Activated B cell treated with CpG ODN at 0.5 μM for 24 hours (primary cell): ENCODE results near the gene OAT. TPM values are rescaled to one million over a fixed set of nuclear protein-coding genes. Genes with fewer than 3 reads are reported as not detected.

Experiments used
- ATAC-seq: fragments of 200-7000 bp; cut with Tn5 transposase; one replicate; pipeline ENCODE4 v1.10.0; 2021; ENCODE audit warnings: low read depth, mild to moderate bottlenecking, moderate library complexity
- CTCF ChIA-PET: fragments of 350-600 bp; sonication (Branson Sonifier 250); formaldehyde crosslinking; loops from one replicate; lab custom pipeline; 2021; ENCODE audit warnings: antibody characterized with exemption; lab: Charles Lee
- POLR2A ChIA-PET: fragments of 350-600 bp; sonication (Branson Sonifier 250); formaldehyde crosslinking; loops from one replicate; lab custom pipeline; 2021; ENCODE audit warnings: antibody characterized with exemption; lab: Charles Lee
- DNase-seq: peaks from one replicate; pipeline ENCODE4 v3.0.0; 2022
- H3K27ac Mint-ChIP-seq: one replicate; pipeline ENCODE4 v1.8.0; 2020; ENCODE audit warnings: mixed read lengths
- H3K27me3 Mint-ChIP-seq: one replicate; pipeline ENCODE4 v1.8.0; 2021; ENCODE audit warnings: mixed read lengths
- H3K36me3 Mint-ChIP-seq: one replicate; pipeline ENCODE4 v1.8.0; 2021; ENCODE audit warnings: low read depth, mixed read lengths
- H3K4me1 Mint-ChIP-seq: one replicate; pipeline ENCODE4 v1.8.0; 2021; ENCODE audit warnings: mixed read lengths
- H3K4me3 Mint-ChIP-seq: one replicate; pipeline ENCODE4 v1.8.0; 2020; ENCODE audit warnings: mild to moderate bottlenecking, mixed read lengths
- H3K9me3 Mint-ChIP-seq: one replicate; pipeline ENCODE4 v1.8.0; 2020; ENCODE audit warnings: mixed read lengths
- CTCF ChIP-seq: fragments of 200-600 bp; IDR thresholded peaks from one replicate; pipeline ENCODE4 v1.8.0; 2022; ENCODE audit warnings: antibody characterized with exemption, mild to moderate bottlenecking
- intact Hi-C: fragments of 100-400 bp; cut with micrococcal nuclease; formaldehyde crosslinking; loops from one replicate; pipeline ENCODE4 v1.15.1; 2024
- total RNA-seq: library from RNA; stranded (reverse); gene quantifications from 2 replicates; pipeline ENCODE4 v1.2.3, GENCODE V29; 2022

The OAT gene
- total RNA-seq, 1 donor from 2014 or later: 20.1 TPM

DNA sequence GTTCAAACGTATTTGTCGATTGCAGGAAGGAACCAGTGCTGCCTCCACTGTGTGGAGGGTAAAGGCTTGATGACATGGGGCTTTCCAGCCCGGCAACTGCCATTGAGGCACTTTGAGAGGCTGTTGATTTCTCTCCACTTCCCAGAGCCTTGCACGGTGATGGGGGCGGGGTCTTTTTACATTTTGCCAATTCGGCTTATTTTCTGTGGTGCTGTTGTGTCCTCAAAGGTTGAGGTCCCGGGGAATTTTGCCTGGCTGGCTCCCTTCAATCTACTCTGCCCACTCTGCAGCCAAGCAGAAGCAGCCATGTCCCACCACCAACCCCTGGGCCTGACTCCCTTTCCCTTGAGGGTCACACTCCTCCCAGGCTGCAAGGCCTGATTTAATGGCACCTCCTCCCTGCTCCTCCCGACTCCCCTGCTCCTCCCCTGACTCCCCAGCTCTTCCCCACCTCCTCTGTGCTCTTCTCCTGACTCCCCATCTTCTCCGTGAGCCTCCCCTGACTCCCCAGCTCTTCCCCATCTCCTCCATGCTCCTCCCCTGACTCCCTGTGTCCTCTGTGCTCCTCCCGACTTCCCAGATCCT lies 39.0 kb downstream of the OAT start:
- H3K9me3 Mint-ChIP-seq: no peaks in the 10 kb centered on the region
- peaks cover 44% of the 10 kb centered on the region for H3K27me3 Mint-ChIP-seq
- no peak for TF ChIP-seq CTCF
- H3K27ac Mint-ChIP-seq: no peak overlapping the region
- H3K4me1 Mint-ChIP-seq: no peaks in the 10 kb centered on the region
- ATAC-seq (no peak), DNase-seq (no peak)
- H3K4me3 Mint-ChIP-seq: no peak overlapping the region
- ChIA-PET CTCF (interaction anchor here (1.3 to 1.6 kb wide), 3 partner anchors 10 to 385 kb away, joined by 3 to 7 read pairs (median 4); no protein-coding TSS in a partner anchor), POLR2A (no interaction called here)
- intact Hi-C loops: no loop called here
- H3K36me3 Mint-ChIP-seq: no peaks in the 10 kb centered on the region

DNA sequence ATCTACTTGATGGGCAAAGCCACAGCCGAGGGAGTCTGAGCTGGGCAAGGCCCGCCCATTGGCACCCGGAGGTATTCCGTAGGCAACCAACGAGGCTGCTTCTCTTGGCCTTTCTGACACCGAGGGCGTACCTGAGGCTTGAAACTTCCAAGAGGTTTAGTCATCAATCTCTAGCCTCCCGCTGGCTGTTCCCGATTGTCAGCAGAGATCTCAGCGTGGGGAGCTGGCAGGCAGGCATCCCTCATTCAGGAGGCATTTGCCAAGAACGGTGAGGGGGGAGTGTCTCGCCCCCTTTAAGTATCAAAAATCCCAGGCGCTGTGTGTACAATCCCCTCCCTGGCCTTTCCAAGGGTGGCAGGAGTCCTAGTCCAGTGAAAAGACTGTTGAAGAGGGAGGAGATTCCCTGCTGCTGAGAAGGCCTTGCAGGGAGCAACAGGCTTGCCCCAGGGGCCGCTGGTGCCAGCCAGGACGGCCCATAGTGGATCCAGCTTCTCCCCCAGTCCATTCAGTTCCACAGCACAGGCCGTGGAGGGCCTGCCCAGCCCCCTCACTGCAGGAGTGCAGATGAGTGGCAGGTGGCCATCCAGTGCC lies 39.7 kb downstream of the OAT start:
- POLR2A ChIA-PET: no interaction called here
- Mint-ChIP-seq H3K4me1 (no peaks in the 10 kb centered on the region), H3K4me3 (no peak overlapping the region), H3K36me3 (no peaks in the 10 kb centered on the region), H3K27ac (no peak overlapping the region), H3K9me3 (no peaks in the 10 kb centered on the region), H3K27me3 (peaks cover 44% of the 10 kb centered on the region)
- CTCF ChIA-PET: interaction anchor here (1.0 to 1.3 kb wide), 2 partner anchors 10 to 384 kb away, joined by 3 read pairs; no protein-coding TSS in a partner anchor
- DNase-seq (no peak), ATAC-seq (no peak)
- intact Hi-C loops: no loop called here
- no peak for TF ChIP-seq CTCF

GRCh38 chr10:124378271-124378670 lies 40.5 kb downstream of the OAT start:
- H3K36me3 Mint-ChIP-seq: no peaks in the 10 kb centered on the region
- ATAC-seq: no peak

GRCh38 chr10:124377101-124377500 lies 41.6 kb downstream of the OAT start:
- peaks cover 41% of the 10 kb centered on the region for H3K27me3 Mint-ChIP-seq

More at GRCh38 chr10:124378271-124378670, 40.5 kb downstream of the OAT start:
- no peak for TF ChIP-seq CTCF
- DNase-seq: no peak
- Mint-ChIP-seq H3K9me3 (no peaks in the 10 kb centered on the region), H3K4me1 (no peaks in the 10 kb centered on the region), H3K4me3 (no peak overlapping the region), H3K27ac (no peak overlapping the region), H3K27me3 (peaks cover 42% of the 10 kb centered on the region)
- intact Hi-C loops: no loop called here
- CTCF ChIA-PET: interaction anchor here (1.0 kb wide), 1 partner anchor 11 kb away, joined by 3 read pairs; no protein-coding TSS in a partner anchor
- POLR2A ChIA-PET: no interaction called here

More at GRCh38 chr10:124377101-124377500, 41.6 kb downstream of the OAT start:
- Mint-ChIP-seq H3K27ac (no peak overlapping the region), H3K4me1 (no peaks in the 10 kb centered on the region), H3K36me3 (no peaks in the 10 kb centered on the region), H3K9me3 (no peaks in the 10 kb centered on the region), H3K4me3 (no peak overlapping the region)
- ChIA-PET CTCF (no interaction called here), POLR2A (no interaction called here)
- intact Hi-C loops: no loop called here
- ATAC-seq (no peak), DNase-seq (no peak)
- no peak for TF ChIP-seq CTCF
